ENCODE measurements around the gene BABAM2.
A peak's percentile ranks its signal among the peaks of the same experiment; 100 is the strongest.

BABAM2 gene

DNA sequence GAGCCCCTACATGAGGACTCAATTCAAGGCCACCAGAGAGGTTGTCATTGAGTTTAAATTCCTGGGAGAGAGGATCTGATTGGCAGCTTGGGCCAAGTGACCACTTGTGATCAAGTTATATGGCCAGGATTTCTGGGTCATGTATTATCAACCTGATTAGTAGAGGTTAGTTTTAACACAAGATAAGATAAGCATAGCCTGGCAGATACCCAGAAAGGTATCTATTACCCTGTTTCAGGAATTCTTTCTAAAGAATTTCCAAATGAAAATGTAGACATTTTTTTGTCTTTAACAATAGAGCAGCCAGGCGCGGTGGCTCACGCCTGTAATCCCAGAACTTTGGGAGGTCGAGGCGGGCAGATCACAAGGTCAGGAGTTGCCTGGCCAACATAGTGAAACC lies 50.5 kb downstream of the BABAM2 start:
- ChIA-PET CTCF (no interaction called here), POLR2A (no interaction called here)
- H3K27ac ChIP-seq (ENCODE audit: extremely low read depth, low read depth, low read length): no peak overlapping the region
- H3K36me3 ChIP-seq (ENCODE audit: control insufficient read depth in 2 of 2, insufficient read depth in 1 of 2, low read length in 2 of 2): peaks cover 0 to 7% of the 10 kb centered on the region in 2 experiments; a peak in 1 of 3 replicates
- H3K4me1 ChIP-seq (ENCODE audit: control insufficient read depth, insufficient read depth, low read length): no peaks in the 10 kb centered on the region
- H3K4me3 ChIP-seq (ENCODE audit: low read depth, low read length): no peak overlapping the region
- no peaks in the 10 kb centered on the region for H3K9me3 ChIP-seq (ENCODE audit: control insufficient read depth, insufficient read depth, low read depth, low read length)
- no peak for TF ChIP-seq ZNF654 (tag by site-specific recombination; IDR thresholded peaks at IDR 0.05; ENCODE audit: low read depth)
- TF ChIP-seq ZNF18 (tag by site-specific recombination; IDR thresholded peaks at IDR 0.05): no peak
- TF ChIP-seq PRDM1 (tag by site-specific recombination; IDR thresholded peaks at IDR 0.05): no peak
- TF ChIP-seq ZBTB48 (tag by site-specific recombination; IDR thresholded peaks at IDR 0.05): no peak
- TF ChIP-seq EGR2 (tag by site-specific recombination; IDR thresholded peaks at IDR 0.05; ENCODE audit: low read depth): no peak
- no peak for TF ChIP-seq ZFP37 (tag by site-specific recombination; IDR thresholded peaks at IDR 0.05)

- POLR2A ChIA-PET: no interaction called here
- TF ChIP-seq ZNF394 (tag by site-specific recombination; IDR thresholded peaks at IDR 0.05; ENCODE audit: borderline replicate concordance): peak; percentile 85
- peak; percentile 33; the same call in 1 of the 2 replicates for TF ChIP-seq ZNF623 (tag by site-specific recombination; IDR thresholded peaks at IDR 0.05)
- TF ChIP-seq, protein P1, sequence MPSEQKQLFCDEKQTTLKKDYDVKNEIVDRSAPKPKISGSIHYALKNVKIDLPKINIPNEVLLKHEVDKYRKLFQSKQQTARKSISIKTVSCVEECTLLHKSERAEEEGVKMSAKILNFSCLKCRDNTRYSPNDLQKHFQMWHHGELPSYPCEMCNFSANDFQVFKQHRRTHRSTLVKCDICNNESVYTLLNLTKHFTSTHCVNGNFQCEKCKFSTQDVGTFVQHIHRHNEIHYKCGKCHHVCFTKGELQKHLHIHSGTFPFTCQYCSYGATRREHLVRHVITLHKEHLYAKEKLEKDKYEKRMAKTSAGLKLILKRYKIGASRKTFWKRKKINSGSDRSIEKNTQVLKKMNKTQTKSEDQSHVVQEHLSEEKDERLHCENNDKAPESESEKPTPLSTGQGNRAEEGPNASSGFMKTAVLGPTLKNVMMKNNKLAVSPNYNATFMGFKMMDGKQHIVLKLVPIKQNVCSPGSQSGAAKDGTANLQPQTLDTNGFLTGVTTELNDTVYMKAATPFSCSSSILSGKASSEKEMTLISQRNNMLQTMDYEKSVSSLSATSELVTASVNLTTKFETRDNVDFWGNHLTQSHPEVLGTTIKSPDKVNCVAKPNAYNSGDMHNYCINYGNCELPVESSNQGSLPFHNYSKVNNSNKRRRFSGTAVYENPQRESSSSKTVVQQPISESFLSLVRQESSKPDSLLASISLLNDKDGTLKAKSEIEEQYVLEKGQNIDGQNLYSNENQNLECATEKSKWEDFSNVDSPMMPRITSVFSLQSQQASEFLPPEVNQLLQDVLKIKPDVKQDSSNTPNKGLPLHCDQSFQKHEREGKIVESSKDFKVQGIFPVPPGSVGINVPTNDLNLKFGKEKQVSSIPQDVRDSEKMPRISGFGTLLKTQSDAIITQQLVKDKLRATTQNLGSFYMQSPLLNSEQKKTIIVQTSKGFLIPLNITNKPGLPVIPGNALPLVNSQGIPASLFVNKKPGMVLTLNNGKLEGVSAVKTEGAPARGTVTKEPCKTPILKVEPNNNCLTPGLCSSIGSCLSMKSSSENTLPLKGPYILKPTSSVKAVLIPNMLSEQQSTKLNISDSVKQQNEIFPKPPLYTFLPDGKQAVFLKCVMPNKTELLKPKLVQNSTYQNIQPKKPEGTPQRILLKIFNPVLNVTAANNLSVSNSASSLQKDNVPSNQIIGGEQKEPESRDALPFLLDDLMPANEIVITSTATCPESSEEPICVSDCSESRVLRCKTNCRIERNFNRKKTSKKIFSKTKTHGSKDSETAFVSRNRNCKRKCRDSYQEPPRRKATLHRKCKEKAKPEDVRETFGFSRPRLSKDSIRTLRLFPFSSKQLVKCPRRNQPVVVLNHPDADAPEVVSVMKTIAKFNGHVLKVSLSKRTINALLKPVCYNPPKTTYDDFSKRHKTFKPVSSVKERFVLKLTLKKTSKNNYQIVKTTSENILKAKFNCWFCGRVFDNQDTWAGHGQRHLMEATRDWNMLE (tag by site-specific recombination; conservative IDR thresholded peaks at IDR 0.05; ENCODE audit: low read depth): peak; percentile 64; the same call in 1 of the 2 replicates
- peak; percentile 56 for TF ChIP-seq ZBTB11 (tag by site-specific recombination; conservative IDR thresholded peaks at IDR 0.05; ENCODE audit: low read depth)
- peak; percentile 62 for TF ChIP-seq ZNF426 (tag by site-specific recombination; IDR thresholded peaks at IDR 0.05)
- TF ChIP-seq ZNF140 (tag by site-specific recombination; IDR thresholded peaks at IDR 0.05): peak; percentile 37; the same call in 1 of the 2 replicates
- TF ChIP-seq OVOL3 (tag by site-specific recombination; IDR thresholded peaks at IDR 0.05): no peak
- TF ChIP-seq ZNF555 (tag by site-specific recombination; conservative IDR thresholded peaks at IDR 0.05): peak; percentile 39
- peak; percentile 38; the same call in 1 of the 2 replicates for TF ChIP-seq ZBTB8A (tag by site-specific recombination; IDR thresholded peaks at IDR 0.05)
- TF ChIP-seq ZXDB (tag by site-specific recombination; IDR thresholded peaks at IDR 0.05): 0 out of 2 replicates have a peak, but pooled peaks have one; percentile 27
- TF ChIP-seq ZNF658 (tag by site-specific recombination; IDR thresholded peaks at IDR 0.05): no peak
- H3K9me3 ChIP-seq (ENCODE audit: control insufficient read depth, insufficient read depth, low read depth, low read length): no peaks in the 10 kb centered on the region
- CTCF ChIA-PET: no interaction called here
- H3K4me1 ChIP-seq (ENCODE audit: control insufficient read depth, insufficient read depth, low read length): no peaks in the 10 kb centered on the region
- H3K4me3 ChIP-seq (ENCODE audit: low read depth, low read length): no peak overlapping the region
- H3K27ac ChIP-seq (ENCODE audit: extremely low read depth, low read depth, low read length): no peak overlapping the region
- H3K36me3 ChIP-seq (ENCODE audit: control insufficient read depth in 2 of 2, insufficient read depth in 1 of 2, low read length in 2 of 2): peaks cover 0 to 7% of the 10 kb centered on the region in 2 experiments; a peak in 1 of 3 replicates
Observed at GRCh38 chr2:27942612-27943547, 52.4 kb downstream of the BABAM2 start.
